GM12874 (cell line): ENCODE data around the gene SLC17A2.

Source experiments
- CTCF ChIP-seq: IDR thresholded peaks from 2 replicates; pipeline ENCODE4 v1.5.1; 2011; ENCODE audit warnings: low read depth, mild to moderate bottlenecking, control low read depth, low read length, moderate library complexity; ENCODE audit not compliant: insufficient read depth

Gene SLC17A2

DNA sequence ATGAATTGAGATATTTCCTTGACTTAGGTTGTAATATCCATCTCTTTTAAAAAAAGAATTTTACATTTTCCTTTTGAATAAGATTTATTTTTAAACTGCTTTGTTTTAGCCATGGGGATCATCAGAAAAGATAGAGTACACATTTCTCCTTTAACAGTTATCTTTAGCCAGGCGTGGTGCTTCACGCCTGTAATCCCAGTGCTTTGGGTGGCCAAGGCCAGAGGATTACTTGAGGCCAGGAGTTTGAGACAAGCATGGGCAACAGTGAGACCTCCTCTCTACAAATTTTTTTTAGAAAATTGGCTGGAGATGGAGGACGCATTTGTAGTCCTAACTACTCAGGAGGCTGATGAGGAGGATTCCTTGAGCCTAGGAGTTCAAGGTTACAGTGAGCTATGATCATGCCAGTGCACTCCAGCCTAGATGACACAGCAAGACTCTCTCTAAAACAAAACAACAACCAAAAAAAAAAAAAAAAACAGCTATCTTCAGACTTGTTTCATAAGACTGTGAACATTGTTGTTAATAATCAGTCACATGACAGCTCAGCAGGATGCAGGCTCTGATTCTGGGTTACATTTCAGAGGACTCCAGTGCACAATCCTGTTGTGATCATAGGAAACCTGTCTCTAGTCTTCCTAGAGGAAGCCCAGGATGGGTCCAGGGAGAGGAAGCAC lies 54.4 kb downstream of the SLC17A2 start:
- no peak for TF ChIP-seq CTCF

DNA sequence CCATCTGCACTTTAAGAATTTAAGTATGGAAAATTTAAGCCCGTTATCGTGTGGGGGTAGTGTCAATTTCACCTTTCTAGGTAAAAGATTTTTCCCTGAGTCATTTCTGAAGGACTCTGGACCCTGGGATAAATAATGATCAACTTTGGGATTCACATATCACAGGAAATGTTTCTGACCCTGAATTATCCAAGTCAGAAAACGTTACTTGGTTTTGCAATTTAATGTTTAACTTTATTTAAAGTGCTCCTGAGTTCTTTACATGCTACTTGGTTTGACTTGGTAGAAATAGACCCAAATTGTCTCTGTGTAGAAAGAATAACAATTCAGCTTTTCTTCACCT lies 55.0 kb downstream of the SLC17A2 start:
- no peak for TF ChIP-seq CTCF

GRCh38 chr6:25874822-25875562 lies 55.5 kb downstream of the SLC17A2 start:
- no peak for TF ChIP-seq CTCF

- TF ChIP-seq CTCF, result no peak
Observed at GRCh38 chr6:25874118-25874517, 56.4 kb downstream of the SLC17A2 start, which contains the start of gene SLC17A3. SLC17A3 (minus strand) TSS chr6:25874243; CDS start chr6:25868387, 5,856 bp downstream.

DNA sequence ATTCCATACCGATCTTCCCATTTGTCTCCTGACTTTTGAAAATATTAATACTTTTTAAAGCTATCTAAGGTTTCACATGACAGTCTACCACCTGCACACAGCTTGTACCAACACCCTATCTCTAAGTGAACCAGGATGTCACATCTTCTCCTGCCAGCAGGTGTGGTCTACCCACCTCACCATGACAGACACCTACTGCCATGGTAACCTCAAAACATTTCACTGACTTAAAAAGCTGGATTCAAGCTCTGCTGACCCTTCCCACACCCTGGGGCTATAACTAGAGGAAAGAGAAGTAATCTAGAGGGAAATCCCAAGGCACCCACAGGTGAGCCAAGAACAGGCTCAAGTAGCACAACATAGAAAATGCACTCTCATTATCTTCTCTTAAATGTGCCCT lies 57.7 kb downstream of the SLC17A2 start:
- no peak for TF ChIP-seq CTCF

DNA sequence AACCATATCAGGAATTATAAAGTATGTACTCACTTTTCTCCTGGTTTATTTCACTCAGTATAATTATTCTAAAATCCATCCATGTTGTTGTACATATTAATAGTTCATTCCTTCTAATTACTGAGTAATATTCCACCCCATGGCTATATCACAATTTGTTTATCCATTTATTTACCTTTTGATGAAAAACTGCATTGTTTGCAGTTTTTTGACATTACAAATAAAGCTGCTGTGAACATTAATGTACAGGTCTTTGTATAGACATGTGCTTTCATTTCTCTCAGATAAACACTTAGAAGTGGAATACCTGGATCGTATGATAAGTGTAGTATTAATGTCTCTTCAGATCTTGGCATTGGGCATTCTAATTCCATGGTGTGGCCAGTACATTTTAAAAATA lies 60.7 kb downstream of the SLC17A2 start:
- TF ChIP-seq CTCF, result no peak

DNA sequence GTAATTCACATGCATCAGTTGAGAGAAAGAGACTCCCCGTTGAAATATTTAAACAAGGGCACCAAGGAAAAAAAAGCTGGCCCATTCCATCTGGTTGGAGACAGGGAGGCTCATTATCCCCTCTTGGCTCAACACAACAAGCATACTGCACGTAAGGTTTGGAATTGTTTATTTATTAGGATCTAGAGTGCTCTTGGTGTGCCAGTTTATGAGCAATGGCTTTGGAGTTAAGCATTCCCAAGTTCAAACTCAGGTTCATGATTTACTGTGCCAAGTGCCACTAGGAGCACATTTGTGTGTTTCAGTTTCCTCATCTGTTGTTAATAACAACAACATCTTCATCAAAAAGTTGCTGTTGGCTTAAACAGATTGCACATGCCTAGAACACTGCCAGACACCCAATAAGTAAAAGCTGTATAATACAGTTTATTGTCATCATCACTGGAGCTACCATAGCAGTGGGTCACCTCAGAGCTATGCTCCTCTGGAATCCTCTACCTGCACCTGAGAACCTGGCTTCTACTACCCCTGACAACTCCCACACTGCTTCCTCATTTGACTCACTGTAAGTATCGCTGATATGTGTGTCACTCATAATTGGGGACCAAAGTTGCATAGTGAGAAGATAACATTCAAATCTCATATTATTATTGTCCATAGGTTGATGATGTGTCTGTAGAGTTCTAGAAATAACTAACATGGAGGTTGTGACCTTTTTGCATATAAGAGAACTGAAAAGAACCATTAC lies 61.9 kb downstream of the SLC17A2 start:
- no peak for TF ChIP-seq CTCF
